ENCODE results near the gene TUBB3.
"Not testable (repeated sequence)": the region's sequence is repeated elsewhere in the genome, so short reads cannot be mapped to it uniquely, and the experiment has no call there.

Gene TUBB3

DNA sequence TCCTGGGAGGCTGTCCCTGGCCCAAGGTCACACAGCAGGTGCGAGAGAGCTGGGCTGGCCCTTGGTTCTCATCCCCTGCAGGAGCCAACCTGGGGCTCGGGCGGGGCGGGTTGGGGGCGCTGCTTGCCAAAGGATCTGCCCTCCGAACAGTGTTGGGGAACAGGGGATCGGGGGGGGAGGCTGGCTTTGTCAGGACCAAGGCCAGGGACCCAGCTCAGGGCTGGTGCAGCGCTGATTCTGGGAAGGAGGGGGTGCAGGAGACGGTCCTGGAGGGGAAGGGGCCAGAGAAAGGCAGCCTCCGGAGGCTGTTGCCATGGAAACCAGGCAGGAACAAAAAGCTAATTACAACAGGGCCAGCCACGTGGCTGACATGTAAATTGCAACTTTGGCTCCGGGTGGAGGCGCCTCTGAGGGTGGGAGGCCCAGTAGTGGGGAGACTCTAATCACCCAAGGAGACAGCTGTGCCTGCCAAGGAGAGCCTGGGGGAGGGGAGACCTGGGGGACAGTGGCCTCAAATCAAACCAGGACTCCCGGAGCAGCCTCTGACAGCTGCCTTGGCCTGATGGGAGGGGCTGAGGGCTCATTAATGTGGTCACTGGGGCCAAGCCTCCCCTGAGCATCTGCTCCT is 1.3 kb downstream of the TUBB3 start:
- DNase-seq (ENCODE audit: low read depth) = peak; percentile 37
- no peak overlapping the region for H3K4me3 ChIP-seq (ENCODE audit: low read depth, low read length)
- TF ChIP-seq, protein P1, sequence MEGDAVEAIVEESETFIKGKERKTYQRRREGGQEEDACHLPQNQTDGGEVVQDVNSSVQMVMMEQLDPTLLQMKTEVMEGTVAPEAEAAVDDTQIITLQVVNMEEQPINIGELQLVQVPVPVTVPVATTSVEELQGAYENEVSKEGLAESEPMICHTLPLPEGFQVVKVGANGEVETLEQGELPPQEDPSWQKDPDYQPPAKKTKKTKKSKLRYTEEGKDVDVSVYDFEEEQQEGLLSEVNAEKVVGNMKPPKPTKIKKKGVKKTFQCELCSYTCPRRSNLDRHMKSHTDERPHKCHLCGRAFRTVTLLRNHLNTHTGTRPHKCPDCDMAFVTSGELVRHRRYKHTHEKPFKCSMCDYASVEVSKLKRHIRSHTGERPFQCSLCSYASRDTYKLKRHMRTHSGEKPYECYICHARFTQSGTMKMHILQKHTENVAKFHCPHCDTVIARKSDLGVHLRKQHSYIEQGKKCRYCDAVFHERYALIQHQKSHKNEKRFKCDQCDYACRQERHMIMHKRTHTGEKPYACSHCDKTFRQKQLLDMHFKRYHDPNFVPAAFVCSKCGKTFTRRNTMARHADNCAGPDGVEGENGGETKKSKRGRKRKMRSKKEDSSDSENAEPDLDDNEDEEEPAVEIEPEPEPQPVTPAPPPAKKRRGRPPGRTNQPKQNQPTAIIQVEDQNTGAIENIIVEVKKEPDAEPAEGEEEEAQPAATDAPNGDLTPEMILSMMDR (IDR thresholded peaks at IDR 0.05; ENCODE audit: insufficient read depth, low read depth, low read length, missing control alignments) = no peak

GRCh38 chr16:89924925-89925307 is 1.8 kb downstream of the TUBB3 start:
- no peak overlapping the region for H3K4me3 ChIP-seq (ENCODE audit: low read depth, low read length)
- peak; percentile 15 for DNase-seq (ENCODE audit: low read depth)
- TF ChIP-seq, protein P1 (IDR thresholded peaks at IDR 0.05; ENCODE audit: insufficient read depth, low read depth, low read length, missing control alignments) = no peak

GRCh38 chr16:89925596-89926079 is 2.5 kb downstream of the TUBB3 start:
- no peak for DNase-seq (ENCODE audit: low read depth)
- H3K4me3 ChIP-seq (ENCODE audit: low read depth, low read length) = peak overlapping the region; percentile 34
- TF ChIP-seq, protein P1 (IDR thresholded peaks at IDR 0.05; ENCODE audit: insufficient read depth, low read depth, low read length, missing control alignments) = no peak

DNA sequence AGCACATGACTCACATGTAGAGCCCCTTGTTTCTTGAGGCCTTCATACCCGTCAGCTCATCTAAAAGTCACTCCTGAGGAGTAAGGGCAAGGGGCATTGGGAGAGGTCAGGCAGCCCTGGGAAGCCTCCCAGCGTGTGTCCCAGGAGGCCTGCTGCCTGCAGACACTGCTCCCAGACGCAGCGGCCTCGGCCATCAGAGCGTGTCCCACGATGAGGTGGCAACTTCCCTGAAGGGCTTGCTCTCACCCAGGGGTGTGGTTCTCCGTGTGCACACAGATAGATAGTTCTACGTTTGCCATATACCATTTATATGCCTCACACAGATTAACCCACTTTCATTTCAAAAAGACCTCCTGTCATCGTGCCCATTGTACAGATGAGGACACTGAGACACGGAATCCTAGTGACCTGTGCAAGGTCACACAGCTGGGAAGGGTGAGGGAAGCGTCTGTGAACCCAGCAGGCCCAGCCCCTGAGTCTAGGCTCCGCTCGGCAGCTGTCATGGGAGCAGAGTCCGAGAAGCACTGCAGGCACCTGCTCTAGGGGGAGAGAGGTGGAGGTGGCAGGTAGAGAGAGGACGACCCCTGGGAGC is 8.3 kb downstream of the TUBB3 start:
- DNase-seq (ENCODE audit: low read depth) = no peak
- TF ChIP-seq, protein P1 (IDR thresholded peaks at IDR 0.05; ENCODE audit: insufficient read depth, low read depth, low read length, missing control alignments) = no peak
- no peak overlapping the region for H3K4me3 ChIP-seq (ENCODE audit: low read depth, low read length)

DNA sequence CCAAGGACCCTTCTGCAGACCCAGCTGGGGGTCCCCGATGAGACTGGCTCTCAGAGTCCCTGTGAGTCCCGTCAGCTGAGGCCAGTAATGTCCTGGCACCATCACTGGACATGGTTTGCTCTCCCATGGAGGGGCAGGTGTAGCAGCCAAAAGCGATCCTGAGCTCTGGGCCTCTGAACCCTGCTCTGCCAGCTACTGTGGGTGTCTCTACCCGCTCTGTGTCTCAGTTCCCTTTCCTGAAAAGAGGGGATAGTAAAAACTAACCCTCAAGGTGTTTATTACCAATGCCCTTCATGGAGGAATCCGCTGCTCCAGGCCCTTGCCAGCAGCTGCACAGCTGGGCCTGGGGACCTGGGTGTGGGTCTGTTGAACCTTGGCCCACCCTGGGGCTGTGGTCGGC is 8.8 kb downstream of the TUBB3 start:
- TF ChIP-seq, protein P1 (IDR thresholded peaks at IDR 0.05; ENCODE audit: insufficient read depth, low read depth, low read length, missing control alignments) = no peak
- DNase-seq (ENCODE audit: low read depth) = no peak
- H3K4me3 ChIP-seq (ENCODE audit: low read depth, low read length) = no peak overlapping the region

DNA sequence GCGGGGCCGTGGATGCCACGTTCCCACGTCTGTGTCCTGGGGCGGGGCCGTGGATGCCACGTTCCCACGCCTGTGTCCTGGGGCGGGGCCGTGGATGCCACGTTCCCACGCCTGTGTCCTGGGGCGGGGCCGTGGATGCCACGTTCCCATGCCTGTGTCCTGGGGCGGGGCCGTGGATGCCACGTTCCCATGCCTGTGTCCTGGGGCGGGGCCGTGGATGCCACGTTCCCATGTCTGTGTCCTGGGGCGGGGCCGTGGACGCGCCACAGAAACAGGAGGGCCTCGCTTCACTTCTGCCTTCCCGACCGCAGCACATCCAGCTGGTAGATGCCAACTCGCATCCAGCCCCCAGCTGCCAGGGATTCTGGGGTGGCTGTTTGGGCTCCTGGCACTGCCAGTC is 10.9 kb downstream of the TUBB3 start:
- H3K4me3 ChIP-seq (ENCODE audit: low read depth, low read length); DNase-seq (ENCODE audit: low read depth): not testable (repeated sequence)

- no peak for DNase-seq (ENCODE audit: low read depth)
- H3K4me3 ChIP-seq (ENCODE audit: low read depth, low read length) = no peak overlapping the region
- TF ChIP-seq, protein P1 (IDR thresholded peaks at IDR 0.05; ENCODE audit: insufficient read depth, low read depth, low read length, missing control alignments) = no peak
Observed at GRCh38 chr16:89934611-89935553, 11.7 kb downstream of the TUBB3 start.

GRCh38 chr16:89935620-89936019 is 12.5 kb downstream of the TUBB3 start:
- not testable (repeated sequence) for H3K4me3 ChIP-seq (ENCODE audit: low read depth, low read length); DNase-seq (ENCODE audit: low read depth)

Measured in GM12865 (cell line).